Measurements from ENCODE around the gene RGS1.
"Not testable (repeated sequence)": the region's sequence is repeated elsewhere in the genome, so short reads cannot be mapped to it uniquely, and the experiment has no call there.

RGS1 gene

GRCh38 chr1:192575499-192576189 lies at the start of gene RGS1:
Gene RGS1 (plus strand): TSS chr1:192575773. CDS start chr1:192575793, 20 bp downstream.
- in situ Hi-C loops (cut with HindIII; ENCODE audit: low sequenced_read_pairs): no loop called here

DNA sequence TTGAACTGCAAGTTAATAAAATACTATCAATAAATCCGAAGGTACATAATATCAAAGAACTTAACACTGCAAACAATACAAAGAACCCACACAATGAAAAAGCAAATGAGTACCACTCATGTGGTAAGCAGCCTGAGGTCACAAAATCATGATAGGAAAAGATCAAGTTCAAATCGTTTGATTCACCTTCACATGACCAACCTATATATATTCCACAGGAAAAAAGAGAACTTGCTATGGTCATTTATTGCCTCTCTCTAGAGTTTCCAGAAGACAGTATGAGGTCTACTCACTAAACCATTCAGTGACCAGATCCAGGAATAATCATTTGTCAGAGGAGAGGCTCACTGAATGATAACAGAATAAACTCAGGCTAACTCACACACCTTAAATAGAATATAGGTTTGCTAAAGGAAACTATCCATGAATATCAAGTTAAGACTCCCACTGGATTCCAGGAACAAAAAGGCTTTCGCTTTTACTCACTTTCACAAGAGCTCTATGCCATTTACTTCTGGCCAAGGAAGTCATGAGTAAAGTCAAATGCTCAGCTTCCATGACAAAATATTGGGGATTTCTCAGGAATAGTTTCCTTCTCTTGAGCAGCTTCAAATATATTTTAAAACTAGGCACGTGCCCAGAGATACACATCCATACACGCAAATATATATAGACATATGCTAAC lies 48.3 kb upstream of the RGS1 start:
- in situ Hi-C loops (cut with HindIII; ENCODE audit: low sequenced_read_pairs): no loop called here

DNA sequence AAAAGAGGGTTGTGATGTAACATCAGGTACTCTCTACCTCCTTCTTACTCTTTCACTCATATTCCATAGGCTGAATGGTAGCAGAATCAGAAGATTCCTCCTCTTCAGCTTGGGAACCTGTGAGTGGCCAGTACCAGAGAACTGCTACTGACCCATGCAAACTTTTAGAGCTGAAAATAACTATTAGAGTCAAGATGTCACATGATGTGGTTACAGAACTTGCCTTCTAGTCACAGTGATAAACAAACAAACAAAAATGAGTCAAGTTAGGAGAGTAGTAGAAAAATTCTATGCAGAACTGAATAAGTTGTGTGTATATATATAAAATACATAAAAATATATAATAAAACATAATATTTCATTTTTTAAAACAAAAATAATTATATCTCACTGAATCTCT lies 47.6 kb upstream of the RGS1 start:
- in situ Hi-C loops (cut with HindIII; ENCODE audit: low sequenced_read_pairs): no loop called here

GRCh38 chr1:192529031-192529755 lies 46.4 kb upstream of the RGS1 start:
- in situ Hi-C loops (cut with HindIII; ENCODE audit: low sequenced_read_pairs): no loop called here

GRCh38 chr1:192529811-192530210 lies 45.8 kb upstream of the RGS1 start:
- in situ Hi-C loops (cut with HindIII; ENCODE audit: low sequenced_read_pairs): no loop called here

DNA sequence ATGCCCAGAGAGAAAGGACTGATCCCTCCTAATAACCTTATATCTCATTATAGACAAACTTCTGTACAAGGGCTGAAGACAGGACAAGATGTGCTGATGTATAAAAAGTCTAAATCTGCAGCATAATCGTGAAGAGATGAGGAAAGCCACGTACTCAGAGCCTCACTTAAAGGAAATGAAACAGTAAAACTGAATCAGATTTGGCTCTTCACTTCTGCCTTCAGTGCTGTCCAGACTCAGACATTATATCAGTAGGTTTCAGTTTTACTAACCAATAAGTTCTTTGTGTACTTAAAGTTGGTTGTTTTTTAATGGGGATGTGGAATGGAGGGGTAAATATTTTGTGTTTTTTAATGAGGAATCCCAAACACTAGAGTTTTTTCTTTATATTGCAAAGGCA lies 45.3 kb upstream of the RGS1 start:
- in situ Hi-C loops (cut with HindIII; ENCODE audit: low sequenced_read_pairs): no loop called here

- in situ Hi-C loops (cut with HindIII; ENCODE audit: low sequenced_read_pairs): not testable (repeated sequence)
Measured at GRCh38 chr1:192531037-192531703, 44.4 kb upstream of the RGS1 start.

DNA sequence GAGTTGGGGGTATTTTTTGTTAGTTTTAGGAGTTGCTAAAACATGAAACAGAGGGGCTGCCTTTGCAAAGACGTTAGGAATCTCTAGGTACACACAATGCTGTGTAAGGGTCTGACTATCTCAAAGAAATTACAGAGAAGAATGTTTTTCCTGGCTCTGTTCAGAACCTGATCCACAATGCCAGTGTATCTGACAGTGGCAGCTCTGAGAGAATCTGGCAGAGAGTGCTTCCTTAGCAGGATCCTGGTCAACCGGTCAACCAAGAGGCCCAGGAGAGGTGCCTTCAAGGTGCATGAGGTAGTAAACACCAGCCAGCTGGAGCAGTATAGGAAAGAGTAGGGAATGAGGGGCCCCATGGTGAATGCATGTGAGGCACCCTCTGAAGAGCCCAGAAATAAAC lies 40.9 kb upstream of the RGS1 start:
- in situ Hi-C loops (cut with HindIII; ENCODE audit: low sequenced_read_pairs): no loop called here

- in situ Hi-C loops (cut with HindIII; ENCODE audit: low sequenced_read_pairs): no loop called here
Measured at GRCh38 chr1:192535916-192536664, 39.5 kb upstream of the RGS1 start.

GRCh38 chr1:192538407-192539296 lies 36.9 kb upstream of the RGS1 start:
- in situ Hi-C loops (cut with HindIII; ENCODE audit: low sequenced_read_pairs): no loop called here

DNA sequence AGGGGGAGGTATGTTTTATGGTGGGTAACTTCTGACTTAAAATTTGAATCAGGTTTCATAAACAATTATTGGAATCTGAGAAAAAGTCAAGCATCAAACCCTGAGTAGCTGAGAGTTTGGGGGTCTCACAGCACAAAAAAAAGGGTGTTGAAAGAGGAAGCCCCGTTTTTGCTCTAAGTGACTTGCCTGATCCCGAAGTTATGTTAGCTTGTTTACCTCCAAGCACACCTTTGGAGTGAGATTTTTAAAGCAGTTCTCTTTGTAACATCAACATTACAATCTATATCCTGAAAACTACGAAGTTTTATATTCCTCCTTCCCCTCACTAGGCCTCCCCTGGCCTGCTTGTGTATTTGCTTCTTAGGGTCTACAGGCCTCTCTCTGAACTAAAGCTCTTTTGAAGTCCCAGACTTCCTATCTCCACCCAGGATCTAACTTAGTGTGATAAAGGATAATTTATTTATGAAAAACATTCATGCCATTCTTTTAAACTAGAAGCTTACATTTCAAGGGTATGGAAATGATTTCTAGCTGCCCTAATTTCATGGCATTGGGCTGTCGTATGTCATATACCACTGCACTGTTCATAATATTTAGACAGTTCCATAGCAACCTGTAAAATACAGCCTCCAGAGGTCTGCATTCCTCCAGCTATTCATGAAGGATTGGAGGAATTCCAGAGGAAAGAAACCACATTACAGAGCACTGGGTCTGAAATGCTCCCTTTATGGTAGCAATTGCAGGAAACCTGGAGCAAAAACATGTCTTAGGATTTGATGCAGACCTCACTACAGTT lies 36.1 kb upstream of the RGS1 start:
- in situ Hi-C loops (cut with HindIII; ENCODE audit: low sequenced_read_pairs): no loop called here

GRCh38 chr1:192543445-192543844 lies 32.1 kb upstream of the RGS1 start:
- in situ Hi-C loops (cut with HindIII; ENCODE audit: low sequenced_read_pairs): no loop called here

DNA sequence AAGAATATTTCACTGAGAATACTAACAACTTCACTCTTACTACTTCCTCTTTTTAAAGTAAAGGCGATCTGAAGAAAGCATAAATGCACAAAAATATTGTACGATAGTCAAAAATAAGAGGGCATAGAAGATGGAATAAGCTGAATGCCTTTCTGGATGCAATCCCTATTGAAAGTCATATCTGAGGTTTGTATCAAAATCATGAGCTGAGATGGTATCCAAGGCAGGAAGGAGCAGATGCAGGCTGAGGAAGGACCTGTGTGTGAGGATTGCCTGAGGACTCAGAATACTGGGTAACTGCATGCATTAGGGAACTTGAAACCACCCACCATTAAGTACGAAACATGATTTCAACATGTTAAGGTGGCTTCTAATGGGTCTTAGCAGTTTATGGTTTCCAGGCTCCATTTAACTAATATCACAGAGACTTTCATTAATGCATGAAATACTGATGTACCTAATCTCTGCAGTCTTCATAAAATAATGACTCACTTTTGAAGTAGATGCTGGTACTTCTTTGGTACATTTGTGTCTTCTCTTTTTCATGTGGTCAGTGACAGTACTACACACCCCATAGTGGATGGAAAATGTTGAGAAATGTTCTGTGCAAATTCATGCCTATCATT lies 29.6 kb upstream of the RGS1 start:
- in situ Hi-C loops (cut with HindIII; ENCODE audit: low sequenced_read_pairs): loop anchor here (5.0 kb wide), 1 partner anchor 49 kb away; no protein-coding TSS in a partner anchor

DNA sequence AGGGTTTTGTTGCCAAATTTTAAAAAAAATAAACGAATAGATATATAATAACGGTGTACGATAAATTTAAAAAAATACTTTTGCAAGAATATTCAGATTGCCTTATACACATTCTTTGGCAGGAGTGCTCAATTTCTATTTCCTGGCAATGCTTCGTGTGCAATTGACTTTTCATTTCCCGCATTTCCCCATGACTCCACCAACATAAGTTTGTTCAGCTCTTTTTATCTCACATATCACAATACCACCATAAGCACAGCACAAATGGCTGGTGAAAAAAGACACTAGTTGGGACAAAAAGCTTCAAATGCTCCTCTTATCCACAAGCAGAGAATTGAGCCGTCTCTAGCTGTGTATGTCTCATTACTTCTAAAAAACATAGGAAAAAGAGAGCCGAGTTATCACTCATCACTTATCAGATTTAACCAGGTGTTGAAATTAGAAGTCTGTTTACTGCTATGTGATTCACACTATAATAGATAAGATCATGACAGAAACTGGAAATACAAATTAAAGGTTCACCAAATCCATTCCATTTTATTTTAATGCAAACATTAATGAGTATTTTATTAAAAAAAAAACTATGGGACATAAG lies 28.9 kb upstream of the RGS1 start:
- in situ Hi-C loops (cut with HindIII; ENCODE audit: low sequenced_read_pairs): loop anchor here (5.0 kb wide), 1 partner anchor 49 kb away; no protein-coding TSS in a partner anchor

GRCh38 chr1:192547501-192547900 lies 28.1 kb upstream of the RGS1 start:
- in situ Hi-C loops (cut with HindIII; ENCODE audit: low sequenced_read_pairs): loop anchor here (5.0 kb wide), 1 partner anchor 50 kb away; no protein-coding TSS in a partner anchor

- in situ Hi-C loops (cut with HindIII; ENCODE audit: low sequenced_read_pairs): loop anchor here (5.0 kb wide), 1 partner anchor 53 kb away; no protein-coding TSS in a partner anchor
Measured at GRCh38 chr1:192549937-192550336, 25.6 kb upstream of the RGS1 start.

GRCh38 chr1:192550922-192551534 lies 24.5 kb upstream of the RGS1 start:
- in situ Hi-C loops (cut with HindIII; ENCODE audit: low sequenced_read_pairs): no loop called here

Data from endothelial cell of hepatic sinusoid (primary cell).